Hindlimb muscle (tissue), 1 donor: ENCODE measurements around the gene RRP8. TPM values are rescaled to one million over a fixed set of nuclear protein-coding genes. Genes with fewer than 3 reads are reported as not detected.

Source experiments
- DNase-seq: peaks from one replicate; pipeline ENCODE4 v3.0.0-alpha.2; 2013
- polyA plus RNA-seq: library from polyadenylated mRNA; unstranded; fragments of 120-200 nt; gene quantifications from one replicate; pipeline ENCODE4 v1.2.1, GENCODE V29; 2013; ENCODE audit not compliant: insufficient read length

RRP8 gene
- polyA plus RNA-seq, 1 donor, result 22.3 TPM

DNA sequence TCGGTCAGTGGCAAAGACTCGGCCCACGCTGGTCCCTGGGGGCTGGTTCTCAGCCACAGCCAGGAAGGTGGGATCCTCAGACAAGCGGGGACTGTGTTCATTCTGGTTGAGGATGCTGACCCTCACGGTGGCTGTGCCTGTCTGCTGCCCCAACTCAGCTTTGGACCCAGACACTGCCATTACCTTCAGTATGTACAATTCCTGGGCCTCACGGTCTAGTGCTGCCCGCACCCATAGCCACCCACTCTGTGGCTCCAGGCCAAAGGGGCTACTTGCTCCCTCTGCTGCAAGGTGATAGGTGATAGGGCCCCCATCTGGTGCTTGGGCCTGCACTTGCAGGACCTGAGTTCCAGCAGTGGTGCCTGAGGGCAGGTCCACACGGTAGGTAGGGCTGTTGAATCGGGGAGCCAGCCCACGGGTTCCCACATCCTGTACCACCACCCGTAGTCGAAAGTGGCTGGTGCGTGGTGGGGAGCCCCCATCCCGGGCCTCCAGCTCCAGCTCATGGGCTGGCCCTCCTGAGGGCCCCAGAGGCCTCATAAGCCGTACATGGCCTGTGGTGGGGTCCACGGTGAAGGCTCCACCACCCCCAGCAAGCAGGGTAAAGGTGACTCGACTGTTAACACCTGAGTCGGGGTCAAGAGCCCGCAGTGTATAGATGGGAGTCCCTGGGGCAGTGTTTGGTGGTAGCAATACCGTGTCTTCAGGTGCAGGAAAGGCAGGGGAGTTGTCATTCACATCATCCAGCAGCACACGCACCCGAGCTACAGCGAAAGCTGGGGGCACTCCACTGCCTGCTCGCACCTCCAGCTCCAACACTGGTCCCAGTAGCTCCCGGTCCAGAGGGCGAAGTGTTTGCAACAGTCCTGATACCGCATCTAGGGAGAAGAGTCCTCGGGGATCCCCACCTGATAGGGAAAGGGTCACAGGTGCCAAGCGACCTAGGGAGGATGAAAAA is 29.0 kb upstream of the RRP8 start:
- DNase-seq, result no peak

DNA sequence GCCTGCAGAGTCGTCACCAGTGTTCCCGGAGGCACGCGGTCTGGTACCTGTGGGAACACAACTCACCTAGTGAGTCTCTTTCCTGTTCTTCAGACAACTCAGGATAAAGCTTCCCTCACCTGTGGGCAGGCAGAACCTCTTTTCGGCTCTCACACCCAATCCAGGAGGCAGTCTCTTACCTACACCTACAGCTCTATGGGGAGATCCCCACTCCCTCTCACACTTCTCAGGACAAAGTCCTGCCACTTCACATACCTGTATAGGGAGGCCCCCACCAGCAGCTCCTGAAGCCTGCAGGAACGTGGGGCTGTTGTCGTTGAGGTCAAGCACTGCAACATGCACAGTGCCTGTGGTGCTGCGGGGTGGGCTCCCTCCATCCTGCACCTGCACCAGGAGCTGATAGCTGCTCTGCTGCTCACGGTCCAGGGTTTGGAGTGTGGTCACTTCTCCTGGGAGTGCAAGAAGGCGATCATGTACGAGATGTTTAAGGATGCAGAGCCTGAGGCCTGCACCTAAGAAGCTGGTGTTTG is 28.0 kb upstream of the RRP8 start:
- no peak for DNase-seq

DNA sequence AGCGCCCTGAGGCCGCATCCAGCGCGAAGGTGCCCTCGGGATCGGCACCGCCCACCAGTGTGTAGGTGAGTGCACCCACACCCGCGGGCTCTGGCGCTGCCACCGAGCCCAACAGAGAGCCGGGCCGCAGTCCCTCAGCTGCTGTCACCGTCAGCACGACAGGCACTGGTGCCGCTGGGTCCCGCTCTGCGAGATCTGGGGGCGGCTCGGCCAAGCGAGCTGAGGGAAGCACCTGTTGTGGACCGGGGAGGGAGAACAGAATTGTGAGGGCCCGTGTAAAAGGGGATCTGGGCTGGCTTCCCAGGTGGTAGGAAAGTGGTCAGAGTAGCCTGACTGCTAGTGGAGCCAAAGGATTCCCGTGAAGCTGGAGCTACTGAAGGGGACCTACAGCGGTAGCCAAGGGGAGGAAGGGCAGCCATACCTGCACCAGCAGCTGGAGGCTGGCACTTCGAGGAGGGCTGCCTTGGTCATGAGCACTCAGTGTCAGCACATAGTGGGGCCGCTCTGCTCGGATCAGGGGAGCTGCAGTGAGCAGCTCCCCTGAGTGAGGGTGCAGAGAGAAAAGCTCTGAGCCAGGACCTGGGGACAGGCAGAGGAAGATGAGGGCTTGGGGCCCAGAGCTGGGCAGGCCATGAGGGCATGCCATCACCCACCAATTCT is 27.3 kb upstream of the RRP8 start:
- DNase-seq, result no peak

- no peak for DNase-seq
Observed at GRCh38 chr11:6629892-6630631, 26.6 kb upstream of the RRP8 start.

DNA sequence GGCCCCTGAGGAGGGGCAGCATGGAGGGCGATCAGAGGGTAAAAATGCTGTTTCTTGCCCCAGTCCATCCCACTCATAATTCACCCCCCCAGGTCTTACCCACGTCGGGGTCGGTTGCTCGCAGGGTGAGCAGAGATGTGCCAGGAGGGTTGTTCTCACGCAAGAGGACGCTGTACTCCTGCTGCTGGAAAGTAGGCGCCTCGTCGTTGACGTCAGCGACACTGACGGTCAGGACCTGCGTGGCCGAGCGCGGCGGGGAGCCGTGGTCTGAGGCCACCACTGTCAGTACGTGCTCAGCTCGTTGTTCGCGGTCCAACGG is 26.1 kb upstream of the RRP8 start:
- no peak for DNase-seq

DNA sequence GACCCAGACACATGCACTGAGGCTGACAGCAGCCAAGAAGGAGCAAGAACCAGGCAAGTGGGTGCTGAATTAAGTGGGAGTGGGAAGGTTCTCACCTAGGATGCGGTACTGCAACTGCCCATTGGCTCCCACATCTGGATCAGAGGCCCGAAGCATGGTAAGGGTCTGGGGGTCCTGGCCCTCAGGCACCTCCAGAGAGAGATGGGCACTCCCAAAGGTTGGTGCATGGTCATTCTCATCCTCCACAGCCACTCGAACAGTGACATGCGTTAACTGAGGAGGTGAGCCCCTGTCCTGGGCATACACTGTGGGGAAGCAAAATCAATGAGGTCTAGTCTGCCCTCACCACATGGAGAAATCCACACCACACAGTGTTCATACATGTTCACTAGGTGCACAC is 25.1 kb upstream of the RRP8 start:
- no peak for DNase-seq

DNA sequence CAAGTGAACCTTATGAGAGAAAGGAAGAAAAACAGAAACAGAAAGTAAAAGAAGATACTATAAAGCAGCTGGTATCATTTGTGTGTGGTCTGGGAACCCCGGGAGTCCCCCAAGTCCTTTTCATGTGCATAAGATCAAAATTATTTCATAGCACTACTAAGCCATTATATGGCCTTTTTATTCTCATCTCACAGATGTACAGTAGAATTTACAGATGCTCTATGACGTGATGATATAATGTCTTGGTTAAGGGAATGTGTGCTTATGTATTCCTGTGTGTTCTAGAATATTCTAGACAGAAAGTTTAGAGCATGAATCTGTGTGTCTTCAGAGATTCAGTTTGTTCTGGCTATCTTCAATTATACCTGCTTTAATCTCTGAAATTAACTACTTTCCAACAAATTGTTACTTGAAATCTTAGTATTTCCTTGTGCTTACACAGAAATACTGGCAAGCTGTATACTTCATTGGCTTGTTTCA is 24.4 kb upstream of the RRP8 start:
- no peak for DNase-seq

- DNase-seq, result no peak
Observed at GRCh38 chr11:6626971-6627761, 23.8 kb upstream of the RRP8 start.

GRCh38 chr11:6625832-6626420 is 22.5 kb upstream of the RRP8 start:
- no peak for DNase-seq

DNA sequence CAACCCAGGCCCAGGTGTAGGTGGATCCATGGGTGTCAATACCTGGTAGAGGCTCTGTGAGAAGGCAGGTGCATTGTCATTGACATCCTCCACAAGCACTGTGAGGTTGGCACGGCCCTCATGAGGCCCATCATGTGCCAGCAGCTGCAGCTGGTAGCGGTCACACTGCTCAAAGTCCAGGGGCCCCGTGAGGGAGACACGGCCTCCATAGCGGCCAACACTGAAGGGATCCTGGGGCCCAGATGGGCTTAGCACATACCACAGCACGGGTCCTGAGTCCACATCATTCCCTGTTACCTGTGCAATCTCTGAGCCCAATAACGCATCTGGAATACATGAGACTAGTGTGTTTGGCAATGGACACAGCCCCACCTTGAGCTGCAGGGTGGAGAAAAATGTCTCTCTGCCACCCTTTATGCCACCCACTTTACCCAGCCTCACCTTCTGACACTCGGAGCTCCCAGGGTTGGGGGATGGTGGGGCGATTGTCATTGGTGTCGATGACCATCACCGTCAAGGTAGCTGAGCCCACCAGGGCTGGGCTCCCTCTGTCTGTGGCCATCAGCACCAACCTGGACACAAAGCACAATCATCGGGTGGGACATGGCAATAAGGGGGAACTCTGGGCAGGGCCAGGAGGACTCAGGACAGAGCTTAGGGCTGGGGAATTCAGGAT is 21.9 kb upstream of the RRP8 start:
- DNase-seq, result no peak

- no peak for DNase-seq
Observed at GRCh38 chr11:6623391-6624363, 20.3 kb upstream of the RRP8 start.

- no peak for DNase-seq
Observed at GRCh38 chr11:6622261-6623171, 19.1 kb upstream of the RRP8 start.

DNA sequence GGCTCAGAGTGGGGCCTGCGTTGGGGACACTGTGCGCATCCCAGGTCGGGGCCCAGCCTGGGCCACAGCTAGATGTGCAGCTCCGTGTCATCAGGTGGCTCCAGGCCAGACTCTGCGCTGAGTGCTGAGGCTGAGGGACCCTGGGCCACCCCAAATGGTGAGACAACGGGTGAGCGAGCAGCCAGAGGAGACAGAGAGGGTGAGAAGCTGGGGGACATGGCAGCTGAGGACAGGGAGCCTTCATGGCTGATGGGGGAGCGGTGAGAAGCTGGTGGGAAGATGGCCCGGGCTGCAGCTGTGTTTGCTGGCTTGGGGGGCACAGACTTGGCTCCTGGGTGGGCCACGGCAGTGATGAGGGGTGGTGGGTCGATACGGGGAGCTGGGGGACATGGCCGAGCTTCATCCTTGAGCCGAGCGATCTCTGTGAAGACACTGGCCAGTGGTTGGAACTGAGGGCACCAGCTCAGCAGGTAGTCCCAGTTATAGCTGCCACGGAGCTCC is 18.3 kb upstream of the RRP8 start:
- no peak for DNase-seq

GRCh38 chr11:6620636-6621035 is 17.2 kb upstream of the RRP8 start:
- no peak for DNase-seq

GRCh38 chr11:6619004-6619745 is 15.8 kb upstream of the RRP8 start, which contains the start of gene TPP1:
Gene TPP1, minus strand, starts transcription at chr11:6619422. Its CDS starts 22 bp downstream, at chr11:6619400.
- peak; percentile 94 for DNase-seq

DNA sequence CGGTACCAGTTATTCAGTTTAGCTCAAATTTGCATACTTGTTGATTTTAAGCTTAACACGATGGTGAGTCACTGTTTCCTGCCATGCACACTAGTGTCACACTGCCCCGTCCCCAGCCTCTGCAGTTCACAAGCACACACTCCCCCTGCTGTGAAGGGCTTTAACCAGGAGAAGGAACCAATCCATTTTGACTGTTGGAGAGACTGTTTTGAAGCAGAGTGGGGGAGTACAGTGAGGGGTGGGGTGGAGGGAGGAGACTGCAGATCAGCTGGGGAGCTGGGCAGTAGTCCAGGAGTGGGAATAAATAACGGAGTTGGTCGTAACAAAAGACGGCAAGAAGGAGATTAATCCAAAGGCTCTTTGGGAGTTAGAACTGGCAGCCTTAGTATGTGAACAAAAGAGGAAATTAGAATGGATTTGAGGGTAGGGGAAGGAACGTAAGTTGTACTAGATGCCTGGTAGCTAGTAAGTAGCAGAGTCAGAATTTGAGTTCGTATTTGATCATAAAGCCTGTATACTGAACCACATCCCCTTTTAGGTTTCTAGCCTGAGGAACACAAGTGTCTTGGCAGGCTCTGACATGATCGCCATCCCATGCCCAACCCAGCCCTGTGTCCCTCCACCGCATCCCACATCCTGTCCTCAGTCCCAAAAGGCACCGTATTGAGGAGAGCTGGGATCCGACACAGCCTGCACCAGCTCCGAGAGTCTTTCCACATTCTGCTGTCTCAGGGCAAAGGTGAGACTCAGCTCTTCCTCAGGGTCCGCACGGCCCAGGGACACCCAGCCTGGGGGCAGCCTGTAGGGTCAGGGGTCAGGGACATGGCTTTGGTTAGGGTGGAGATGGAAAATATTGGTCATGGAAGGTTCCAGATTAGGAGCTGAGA is 14.9 kb upstream of the RRP8 start:
- peak; percentile 48 for DNase-seq
